ENCODE measurements around the gene KLHL15. TPM values are rescaled to one million over a fixed set of nuclear protein-coding genes. Genes with fewer than 3 reads are reported as not detected.

The KLHL15 gene
- total RNA-seq, 1 donor from 2014 or later, result 6.6 TPM

DNA sequence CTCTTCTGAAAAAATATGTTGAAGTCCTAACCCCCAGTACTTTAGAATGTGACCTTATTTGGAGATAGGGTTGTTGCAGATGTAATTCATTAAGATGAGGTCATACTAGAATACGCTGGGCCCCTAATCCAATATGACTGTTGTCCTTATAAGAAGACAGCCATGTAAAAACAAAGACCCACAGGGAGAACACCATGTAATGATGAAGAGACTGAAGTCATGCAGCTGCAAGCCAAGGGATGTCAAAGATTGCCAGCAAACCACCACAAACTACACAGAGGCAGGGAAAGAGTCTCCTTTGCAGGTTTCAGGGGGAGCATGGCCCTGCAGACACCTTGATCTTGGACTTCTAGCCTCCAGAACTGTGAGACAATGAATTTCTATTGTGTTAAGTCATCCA is 81.8 kb downstream of the KLHL15 start:
- Histone ChIP-seq H3K27ac (replicated peaks) (no peak overlapping the region), H3K9me3 (replicated peaks) (no peaks in the 10 kb centered on the region), H3K36me3 (no peaks in the 10 kb centered on the region), H3K4me1 (no peaks in the 10 kb centered on the region), H3K4me3 (no peak overlapping the region), H3K27me3 (ENCODE audit: low read depth) (no peaks in the 10 kb centered on the region)
- TF ChIP-seq, protein P1, sequence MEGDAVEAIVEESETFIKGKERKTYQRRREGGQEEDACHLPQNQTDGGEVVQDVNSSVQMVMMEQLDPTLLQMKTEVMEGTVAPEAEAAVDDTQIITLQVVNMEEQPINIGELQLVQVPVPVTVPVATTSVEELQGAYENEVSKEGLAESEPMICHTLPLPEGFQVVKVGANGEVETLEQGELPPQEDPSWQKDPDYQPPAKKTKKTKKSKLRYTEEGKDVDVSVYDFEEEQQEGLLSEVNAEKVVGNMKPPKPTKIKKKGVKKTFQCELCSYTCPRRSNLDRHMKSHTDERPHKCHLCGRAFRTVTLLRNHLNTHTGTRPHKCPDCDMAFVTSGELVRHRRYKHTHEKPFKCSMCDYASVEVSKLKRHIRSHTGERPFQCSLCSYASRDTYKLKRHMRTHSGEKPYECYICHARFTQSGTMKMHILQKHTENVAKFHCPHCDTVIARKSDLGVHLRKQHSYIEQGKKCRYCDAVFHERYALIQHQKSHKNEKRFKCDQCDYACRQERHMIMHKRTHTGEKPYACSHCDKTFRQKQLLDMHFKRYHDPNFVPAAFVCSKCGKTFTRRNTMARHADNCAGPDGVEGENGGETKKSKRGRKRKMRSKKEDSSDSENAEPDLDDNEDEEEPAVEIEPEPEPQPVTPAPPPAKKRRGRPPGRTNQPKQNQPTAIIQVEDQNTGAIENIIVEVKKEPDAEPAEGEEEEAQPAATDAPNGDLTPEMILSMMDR (IDR thresholded peaks at IDR 0.05; ENCODE audit: borderline replicate concordance), result no peak
- DNase-seq, result no peak
- intact Hi-C loops (cut with micrococcal nuclease), result no loop called here

DNA sequence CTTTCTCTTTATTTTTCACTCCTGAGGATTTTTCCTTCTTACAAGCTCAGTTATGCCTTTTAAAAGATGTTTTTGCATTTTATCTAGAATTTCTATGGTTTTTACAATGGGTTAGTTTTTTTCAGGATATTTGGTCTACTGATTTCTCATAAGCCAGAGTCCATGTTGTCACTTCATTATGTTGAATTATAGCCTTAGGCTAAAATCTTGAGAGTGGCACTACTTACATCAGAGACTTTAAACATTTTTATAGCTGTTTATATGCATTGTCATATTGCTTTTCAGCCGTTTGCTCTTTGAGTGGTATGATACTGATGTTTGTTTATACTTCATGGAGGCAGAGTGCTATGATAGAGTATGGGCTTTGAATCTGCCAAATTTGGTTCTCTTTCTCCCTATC is 82.8 kb downstream of the KLHL15 start:
- Histone ChIP-seq H3K27me3 (ENCODE audit: low read depth) (no peaks in the 10 kb centered on the region), H3K36me3 (no peaks in the 10 kb centered on the region), H3K9me3 (replicated peaks) (no peaks in the 10 kb centered on the region), H3K4me3 (no peak overlapping the region), H3K27ac (replicated peaks) (no peak overlapping the region), H3K4me1 (no peaks in the 10 kb centered on the region)
- intact Hi-C loops (cut with micrococcal nuclease), result no loop called here
- no peak for DNase-seq
- TF ChIP-seq, protein P1 (IDR thresholded peaks at IDR 0.05; ENCODE audit: borderline replicate concordance), result no peak

DNA sequence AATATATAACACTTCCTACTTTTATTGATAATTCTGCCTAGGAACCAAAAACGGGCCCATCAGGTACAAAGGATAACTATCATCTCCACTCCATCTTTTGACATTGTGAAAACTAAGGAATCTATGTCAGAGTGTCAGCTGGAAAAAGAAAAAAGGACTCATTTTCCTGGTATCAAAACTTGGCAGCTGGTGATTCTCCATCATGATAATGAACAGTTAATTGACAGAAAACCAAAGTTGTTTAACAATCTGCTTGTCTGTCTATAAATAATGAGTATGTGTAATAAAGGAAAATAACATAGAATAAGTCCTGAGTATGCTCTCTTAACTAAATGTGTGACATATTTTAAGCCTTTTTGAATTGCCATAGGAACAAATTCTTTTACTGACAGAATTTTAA is 87.8 kb downstream of the KLHL15 start:
- Histone ChIP-seq H3K4me3 (no peak overlapping the region), H3K27ac (replicated peaks) (no peak overlapping the region), H3K36me3 (no peaks in the 10 kb centered on the region), H3K27me3 (ENCODE audit: low read depth) (no peaks in the 10 kb centered on the region), H3K4me1 (no peaks in the 10 kb centered on the region), H3K9me3 (replicated peaks) (no peaks in the 10 kb centered on the region)
- TF ChIP-seq, protein P1 (IDR thresholded peaks at IDR 0.05; ENCODE audit: borderline replicate concordance), result no peak
- intact Hi-C loops (cut with micrococcal nuclease), result no loop called here
- DNase-seq, result no peak

DNA sequence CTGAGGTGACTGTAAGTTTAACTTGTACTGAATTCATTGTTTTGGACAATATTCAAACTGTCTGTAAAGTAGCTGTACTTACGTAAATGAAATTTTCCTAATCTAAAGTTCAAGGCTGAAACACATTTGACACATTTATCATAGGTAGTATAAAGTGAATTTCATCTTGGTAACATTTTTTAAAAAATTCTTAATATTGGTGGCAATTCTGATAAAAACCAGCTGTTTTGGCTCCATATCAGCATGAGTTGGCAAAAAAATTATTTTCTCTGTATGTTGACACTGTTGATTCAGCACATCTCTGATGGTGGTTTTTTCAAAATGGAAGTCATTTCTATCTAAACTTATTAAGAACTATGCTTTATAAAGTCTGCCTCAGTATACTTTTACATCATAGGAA is 88.3 kb downstream of the KLHL15 start:
- H3K4me3 ChIP-seq, result no peak overlapping the region
- no peaks in the 10 kb centered on the region for H3K9me3 ChIP-seq (replicated peaks)
- DNase-seq, result no peak
- TF ChIP-seq, protein P1 (IDR thresholded peaks at IDR 0.05; ENCODE audit: borderline replicate concordance), result no peak
- H3K4me1 ChIP-seq, result no peaks in the 10 kb centered on the region
- intact Hi-C loops (cut with micrococcal nuclease), result no loop called here
- H3K27ac ChIP-seq (replicated peaks), result no peak overlapping the region
- no peaks in the 10 kb centered on the region for H3K27me3 ChIP-seq (ENCODE audit: low read depth)
- H3K36me3 ChIP-seq, result no peaks in the 10 kb centered on the region

DNA sequence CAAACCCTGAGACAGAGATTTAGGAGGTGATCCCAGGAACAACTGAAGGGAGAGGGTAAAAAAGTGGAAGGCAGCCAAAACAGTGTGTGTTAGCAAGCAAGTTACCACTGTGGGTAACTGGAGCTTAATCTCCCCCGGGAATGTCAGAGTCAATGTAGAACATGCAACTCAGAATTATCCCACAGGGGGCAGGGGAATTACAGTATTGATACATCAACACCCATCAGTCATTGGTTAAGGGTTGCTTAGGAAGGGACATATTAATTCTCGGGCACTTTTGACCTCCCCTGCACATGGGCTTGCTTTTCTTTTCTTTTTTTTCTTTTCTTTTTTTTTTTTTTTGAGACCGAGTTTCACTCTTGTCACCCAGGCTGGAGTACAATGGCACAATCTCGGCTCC is 89.9 kb downstream of the KLHL15 start:
- Histone ChIP-seq H3K4me1 (no peaks in the 10 kb centered on the region), H3K36me3 (no peaks in the 10 kb centered on the region), H3K27ac (replicated peaks) (no peak overlapping the region), H3K9me3 (replicated peaks) (no peaks in the 10 kb centered on the region), H3K4me3 (no peak overlapping the region), H3K27me3 (ENCODE audit: low read depth) (no peaks in the 10 kb centered on the region)
- TF ChIP-seq, protein P1 (IDR thresholded peaks at IDR 0.05; ENCODE audit: borderline replicate concordance), result no peak
- no peak for DNase-seq
- intact Hi-C loops (cut with micrococcal nuclease), result no loop called here

DNA sequence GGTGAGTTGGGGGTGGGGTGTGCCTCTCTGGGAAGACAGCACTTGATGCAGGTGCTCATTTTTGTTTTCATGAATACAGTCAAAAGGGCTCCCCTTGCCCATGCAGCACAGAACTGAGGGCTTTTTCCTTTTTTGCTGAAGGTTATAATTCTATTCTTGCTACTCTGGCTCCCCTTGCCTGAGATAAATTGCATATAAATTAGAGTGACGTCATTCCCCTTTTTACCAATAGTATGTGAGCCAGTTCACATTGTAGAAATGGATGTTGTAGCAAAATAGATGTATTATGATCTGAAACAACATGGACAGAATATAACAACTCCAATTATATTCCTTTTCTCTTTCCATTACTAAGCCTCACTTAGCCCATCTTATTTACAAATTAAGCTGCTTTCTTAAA is 90.8 kb downstream of the KLHL15 start:
- TF ChIP-seq, protein P1 (IDR thresholded peaks at IDR 0.05; ENCODE audit: borderline replicate concordance), result no peak
- DNase-seq, result no peak

More for the DNA sequence above, 90.8 kb downstream of the KLHL15 start:
- H3K4me1 ChIP-seq, result no peaks in the 10 kb centered on the region
- no peak overlapping the region for H3K27ac ChIP-seq (replicated peaks)
- no peaks in the 10 kb centered on the region for H3K27me3 ChIP-seq (ENCODE audit: low read depth)
- H3K9me3 ChIP-seq (replicated peaks), result no peaks in the 10 kb centered on the region
- H3K36me3 ChIP-seq, result no peaks in the 10 kb centered on the region
- H3K4me3 ChIP-seq, result no peak overlapping the region
- intact Hi-C loops (cut with micrococcal nuclease), result no loop called here

Data from left ventricle myocardium inferior (tissue), 1 donor.